HG03378 (cell line): Measurements from ENCODE around the gene EPS8.

Experiments
- ATAC-seq: cut with Tn5 transposase; IDR thresholded peaks from one replicate; pipeline ENCODE4 v1.9.1; 2021; ENCODE audit warnings: mild to moderate bottlenecking, moderate library complexity; ENCODE audit not compliant: unreplicated experiment

The EPS8 gene

DNA sequence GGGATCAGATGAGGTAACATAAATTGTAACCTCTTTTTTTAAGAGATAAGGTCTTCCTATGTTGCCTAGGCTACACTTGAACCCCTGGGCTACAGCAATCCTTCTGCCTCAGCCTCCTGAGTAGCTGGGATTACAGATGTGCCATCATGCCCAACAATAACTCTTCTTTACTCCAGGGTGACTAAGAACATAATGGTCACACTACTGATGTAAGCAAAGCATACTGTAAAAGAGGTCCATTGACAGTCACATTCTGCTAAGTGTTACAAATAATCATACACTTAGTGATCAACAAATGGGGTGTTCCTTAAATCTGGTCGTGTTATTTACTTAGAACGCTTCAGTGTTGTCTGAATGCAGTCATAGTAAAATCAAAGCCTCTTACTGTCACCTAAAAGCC is 68.9 kb downstream of the EPS8 start:
- ATAC-seq: no peak

GRCh38 chr12:15719230-15719629 is 70.0 kb downstream of the EPS8 start:
- ATAC-seq: no peak

- ATAC-seq: no peak
These were observed 71.1 kb downstream of the EPS8 start for GRCh38 chr12:15717940-15718567.

GRCh38 chr12:15716581-15716980 is 72.6 kb downstream of the EPS8 start:
- no peak for ATAC-seq

DNA sequence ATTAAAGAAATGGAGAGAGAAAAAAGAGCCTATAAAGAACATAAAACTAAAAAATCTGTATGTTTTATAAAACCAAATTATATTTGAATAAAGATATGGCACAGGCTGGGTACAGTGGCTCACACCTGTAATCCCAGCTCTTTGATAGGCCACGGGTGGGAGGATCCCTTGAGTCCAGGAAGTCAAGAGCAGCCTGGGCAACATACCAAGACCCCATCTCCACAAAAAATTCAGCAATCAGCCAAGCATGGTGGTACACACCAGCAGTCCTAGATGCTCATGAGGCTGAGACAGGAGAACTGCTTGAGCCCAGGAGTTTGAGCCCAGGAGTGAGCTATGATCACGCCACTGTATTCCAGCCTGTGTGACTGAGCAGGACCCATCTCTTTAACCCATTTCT is 74.9 kb downstream of the EPS8 start:
- ATAC-seq: no peak

DNA sequence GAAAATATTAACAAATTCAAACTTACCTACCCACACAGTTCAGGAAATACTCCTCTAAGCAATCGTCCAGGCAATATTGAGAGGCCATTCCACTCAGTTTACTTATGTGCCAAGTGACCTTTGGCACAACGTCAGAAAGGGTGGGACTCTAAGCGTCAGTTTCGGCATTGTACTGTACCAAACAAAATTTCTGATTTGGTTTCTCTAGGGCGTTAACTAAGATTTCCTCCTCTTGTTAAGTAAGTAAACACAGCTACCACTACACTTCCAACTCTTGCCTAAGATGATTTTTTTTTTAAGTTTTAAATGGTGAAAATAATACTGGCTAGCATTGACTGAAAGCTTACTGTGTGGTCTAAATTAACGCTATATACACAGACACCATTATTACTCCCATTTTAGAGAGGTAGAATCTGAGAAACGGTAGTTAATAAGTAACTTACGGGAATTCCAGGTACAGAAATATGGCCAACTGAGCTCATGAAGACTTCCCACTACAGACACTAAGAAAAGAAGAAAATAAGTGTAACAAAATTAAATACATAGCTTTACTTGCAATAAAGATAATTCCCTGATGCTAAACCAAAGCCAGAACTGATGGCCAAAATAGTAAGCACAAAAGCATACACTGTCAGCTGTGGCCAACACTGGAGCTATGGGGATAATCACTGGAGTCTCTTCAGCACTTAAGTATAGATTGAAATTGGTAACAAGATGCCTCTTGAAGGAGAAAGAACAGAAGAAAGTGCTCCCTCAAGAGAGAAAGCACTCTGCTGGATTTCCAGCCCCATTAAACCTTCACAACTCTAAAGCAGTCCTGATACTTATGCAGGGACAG is 76.1 kb downstream of the EPS8 start:
- no peak for ATAC-seq

- no peak for ATAC-seq
These were observed 77.0 kb downstream of the EPS8 start for GRCh38 chr12:15712160-15712559.

DNA sequence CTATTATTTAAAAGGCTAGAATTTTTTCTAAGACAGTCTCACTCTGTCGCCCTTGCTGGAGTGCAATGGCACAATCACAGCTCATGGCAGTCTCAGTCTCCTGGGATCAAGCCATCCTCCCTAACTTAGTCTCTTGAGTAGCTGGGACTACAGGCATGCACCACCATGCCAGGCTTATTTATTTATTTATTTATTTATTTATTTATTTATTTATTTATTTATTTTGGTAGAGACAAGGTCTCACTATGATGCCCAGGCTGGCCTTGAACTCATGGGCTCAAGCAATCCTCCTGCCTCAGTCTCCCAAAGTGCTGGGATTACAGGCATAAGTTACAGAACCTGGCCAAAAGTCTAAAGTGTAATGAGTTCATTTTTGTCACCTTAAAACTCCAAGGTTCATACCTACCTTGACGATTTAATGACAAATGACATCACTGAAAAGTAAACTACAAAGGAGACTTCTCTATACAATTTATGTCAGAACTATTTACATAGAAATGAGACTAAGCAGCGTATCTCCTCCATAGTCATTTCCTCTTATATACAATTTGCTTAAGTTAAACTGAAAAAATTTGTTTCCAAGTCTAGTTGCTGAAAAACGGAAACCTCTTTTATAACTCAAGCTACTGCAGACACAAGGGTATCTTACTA is 78.2 kb downstream of the EPS8 start:
- ATAC-seq: no peak

- no peak for ATAC-seq
These were observed 79.6 kb downstream of the EPS8 start for GRCh38 chr12:15709551-15709950.

DNA sequence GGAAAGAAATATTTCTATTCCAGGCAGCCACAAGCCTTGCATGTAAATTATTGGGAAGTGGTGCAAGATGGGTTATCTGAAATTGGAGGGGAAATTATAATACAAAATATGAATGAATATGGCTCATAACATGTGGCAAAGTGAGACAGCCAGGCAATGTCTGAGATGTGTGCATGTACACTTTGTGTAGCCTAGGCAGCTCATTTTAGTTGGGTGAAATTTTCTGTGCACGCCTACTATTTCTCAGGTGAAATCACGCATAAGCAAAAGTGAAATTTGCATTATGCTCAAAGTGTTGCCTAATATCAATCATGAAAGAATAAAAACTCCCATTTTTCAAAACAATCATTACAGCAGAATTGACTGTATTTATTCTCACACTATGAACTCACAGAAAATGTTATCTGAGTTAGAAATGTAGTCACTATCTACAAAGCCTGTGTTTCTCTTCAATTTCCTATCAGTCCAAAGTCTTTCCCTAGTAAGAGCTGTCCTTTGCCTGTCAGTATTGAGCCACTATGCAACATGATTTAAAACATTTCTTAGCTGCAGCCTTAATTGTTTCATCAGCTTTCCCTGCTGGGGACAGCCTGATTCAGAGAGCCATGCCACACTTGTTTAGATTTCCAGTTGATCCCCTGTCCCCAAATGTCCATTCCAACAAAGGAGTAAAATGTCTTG is 80.7 kb downstream of the EPS8 start:
- no peak for ATAC-seq

GRCh38 chr12:15707516-15708199 is 81.5 kb downstream of the EPS8 start:
- no peak for ATAC-seq

DNA sequence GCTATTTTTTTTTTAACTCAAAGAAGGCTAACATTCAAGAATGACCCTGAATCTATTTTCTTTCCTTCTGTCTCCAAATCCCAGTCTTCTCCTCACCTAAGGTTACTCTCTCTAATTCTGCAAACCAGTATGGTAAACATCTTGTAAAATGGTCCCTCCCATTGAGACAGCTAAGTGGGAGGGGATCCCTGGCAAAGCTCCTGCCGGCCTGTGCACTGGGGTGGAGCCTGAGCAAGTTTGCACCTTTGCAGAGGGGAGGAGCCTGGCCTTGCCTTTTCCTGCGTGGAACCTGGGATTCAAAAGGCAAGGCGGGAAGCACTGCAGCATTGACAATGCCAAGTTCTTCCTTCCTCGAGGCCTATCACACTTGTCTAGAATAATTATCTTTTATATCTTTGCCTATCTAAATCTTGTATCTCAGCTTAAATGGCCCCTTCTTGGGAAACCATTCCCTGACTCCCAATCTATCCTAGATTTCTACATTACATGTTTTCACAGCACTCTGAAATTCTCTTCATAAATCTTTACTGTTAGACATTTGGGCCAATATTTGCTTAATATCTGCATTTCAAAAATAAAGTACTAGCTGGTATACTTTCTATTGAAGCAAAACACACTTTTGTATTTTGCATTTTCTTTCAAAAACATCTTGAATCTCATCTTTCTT is 83.0 kb downstream of the EPS8 start:
- no peak for ATAC-seq

DNA sequence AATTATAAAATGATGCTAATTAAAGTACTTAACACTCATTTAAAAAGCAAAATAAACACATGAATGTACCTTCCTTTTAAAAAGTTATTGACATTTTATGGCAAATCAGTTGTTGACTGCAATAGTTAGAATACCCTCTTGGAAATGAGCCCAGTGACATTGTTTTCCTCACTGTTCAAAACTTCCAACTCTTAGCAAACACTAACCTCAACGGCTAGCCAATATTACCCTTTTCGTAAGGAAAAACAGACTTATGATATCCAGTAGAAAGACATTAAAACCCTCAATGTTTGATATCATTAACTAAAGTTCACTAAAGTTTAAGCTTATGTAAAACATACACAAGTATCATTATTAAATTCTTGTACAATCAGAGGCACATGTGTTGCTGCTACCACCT is 83.6 kb downstream of the EPS8 start:
- ATAC-seq: no peak

GRCh38 chr12:15702276-15702675 is 86.9 kb downstream of the EPS8 start:
- no peak for ATAC-seq

- ATAC-seq: no peak
These were observed 87.5 kb downstream of the EPS8 start for GRCh38 chr12:15701631-15702156.

DNA sequence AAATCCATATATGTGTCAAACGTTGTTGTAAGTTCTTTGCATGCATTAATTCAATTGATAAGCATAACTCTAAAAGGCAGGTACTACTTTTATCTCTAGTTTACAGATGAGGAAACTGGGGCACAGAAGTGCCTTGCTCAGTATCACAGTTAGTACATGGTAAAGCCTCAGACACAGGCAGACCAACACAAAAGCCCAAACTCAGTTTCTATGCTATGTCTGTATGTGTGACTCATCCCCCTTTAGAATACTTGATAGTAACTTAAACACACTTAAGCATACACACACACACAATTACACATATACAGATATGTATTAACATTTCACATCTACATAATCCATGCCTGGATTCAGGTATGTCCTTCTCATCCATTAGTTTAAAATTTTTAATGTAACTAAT is 88.0 kb downstream of the EPS8 start:
- peak; percentile 64 for ATAC-seq

- ATAC-seq: peak; percentile 80
These were observed 88.6 kb downstream of the EPS8 start for GRCh38 chr12:15700595-15700994.

- ATAC-seq: no peak
These were observed 89.3 kb downstream of the EPS8 start for GRCh38 chr12:15699886-15700285.

- ATAC-seq: no peak
These were observed 90.8 kb downstream of the EPS8 start for GRCh38 chr12:15698377-15698871.

DNA sequence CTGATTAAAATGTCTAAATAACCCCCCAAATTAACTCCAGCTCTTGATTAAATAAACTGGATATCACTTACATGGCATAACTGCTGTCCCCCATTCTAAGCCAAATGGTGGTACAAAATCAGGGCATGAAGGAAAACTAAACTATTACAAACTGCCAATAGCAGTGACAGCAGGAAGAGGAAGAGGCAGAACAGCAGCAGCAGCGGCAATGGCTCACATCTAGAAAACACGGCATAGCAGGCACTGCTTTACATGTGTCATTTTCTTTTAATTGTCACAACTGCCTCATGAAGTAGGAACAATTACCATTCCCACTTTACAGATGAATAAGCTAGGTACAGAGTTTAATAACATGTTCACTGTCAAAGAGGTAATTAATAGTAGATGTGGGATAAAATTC is 92.0 kb downstream of the EPS8 start:
- no peak for ATAC-seq
